ENCODE data around the gene LRRC7.

Gene LRRC7

GRCh38 chr1:69747207-69747606, 179.5 kb downstream of the LRRC7 start:
- TF ChIP-seq CTCF (IDR thresholded peaks at IDR 0.05; ENCODE audit: control insufficient read depth, extremely low read depth, insufficient read depth), result no peak
- no peak for DNase-seq (ENCODE audit: low read depth)
- H3K4me3 ChIP-seq (ENCODE audit: low read depth, low read length), result no peak overlapping the region

- H3K4me3 ChIP-seq (ENCODE audit: low read depth, low read length), result no peak overlapping the region
- no peak for TF ChIP-seq CTCF (IDR thresholded peaks at IDR 0.05; ENCODE audit: control insufficient read depth, extremely low read depth, insufficient read depth)
- DNase-seq (ENCODE audit: low read depth), result no peak
Measured at GRCh38 chr1:69750638-69751037, 182.9 kb downstream of the LRRC7 start.

- TF ChIP-seq CTCF (IDR thresholded peaks at IDR 0.05; ENCODE audit: control insufficient read depth, extremely low read depth, insufficient read depth), result no peak
- peak; percentile 6 for DNase-seq (ENCODE audit: low read depth)
- H3K4me3 ChIP-seq (ENCODE audit: low read depth, low read length), result no peak overlapping the region
Measured at GRCh38 chr1:69752831-69753230, 185.1 kb downstream of the LRRC7 start.

GRCh38 chr1:69754521-69754920, 186.8 kb downstream of the LRRC7 start:
- TF ChIP-seq CTCF (IDR thresholded peaks at IDR 0.05; ENCODE audit: control insufficient read depth, extremely low read depth, insufficient read depth), result no peak
- no peak for DNase-seq (ENCODE audit: low read depth)
- H3K4me3 ChIP-seq (ENCODE audit: low read depth, low read length), result no peak overlapping the region

- DNase-seq (ENCODE audit: low read depth), result no peak
- H3K4me3 ChIP-seq (ENCODE audit: low read depth, low read length), result no peak overlapping the region
- no peak for TF ChIP-seq CTCF (IDR thresholded peaks at IDR 0.05; ENCODE audit: control insufficient read depth, extremely low read depth, insufficient read depth)
Measured at GRCh38 chr1:69755647-69756046, 187.9 kb downstream of the LRRC7 start.

GRCh38 chr1:69765951-69766350, 198.2 kb downstream of the LRRC7 start:
- no peak for TF ChIP-seq CTCF (IDR thresholded peaks at IDR 0.05; ENCODE audit: control insufficient read depth, extremely low read depth, insufficient read depth)
- H3K4me3 ChIP-seq (ENCODE audit: low read depth, low read length), result no peak overlapping the region
- no peak for DNase-seq (ENCODE audit: low read depth)

- TF ChIP-seq CTCF (IDR thresholded peaks at IDR 0.05; ENCODE audit: control insufficient read depth, extremely low read depth, insufficient read depth), result no peak
- DNase-seq (ENCODE audit: low read depth), result no peak
- H3K4me3 ChIP-seq (ENCODE audit: low read depth, low read length), result no peak overlapping the region
Measured at GRCh38 chr1:69766431-69767180, 198.9 kb downstream of the LRRC7 start.
